OCI-LY7 (cell line): Measurements from ENCODE around the gene EEF1A1.
"Not testable (repeated sequence)": the region's sequence is repeated elsewhere in the genome, so short reads cannot be mapped to it uniquely, and the experiment has no call there.

Source experiments
- CTCF ChIP-seq: fragments of 200-600 bp; sonication (generic); conservative IDR thresholded peaks from 2 replicates; pipeline ENCODE4 v1.5.1; 2014; ENCODE audit warnings: mild to moderate bottlenecking, antibody characterized with exemption, low read length, moderate library complexity, mixed read lengths
- EZH2phosphoT487 ChIP-seq: fragments of 200-600 bp; sonication (generic); IDR thresholded peaks from 2 replicates; pipeline ENCODE4 v1.6.1; 2018; ENCODE audit warnings: low read depth, borderline replicate concordance, mild to moderate bottlenecking, mixed run types, antibody characterized with exemption, low read length, moderate library complexity, mixed read lengths

- TF ChIP-seq CTCF, EZH2phosphoT487: not testable (repeated sequence)
Observed at GRCh38 chr6:73518100-73518981, 2.5 kb downstream of the EEF1A1 start.
